Bone marrow (tissue), 2 donors: ENCODE data around the gene ZMYM2.

Experiments used
- DNase-seq, 2 donors: peaks; one replicate each; lab custom pipeline; 2025; lab: John Stamatoyannopoulos, UW

Gene ZMYM2

GRCh38 chr13:20105161-20105689, 146.7 kb downstream of the ZMYM2 start:
- DNase-seq: no peak

DNA sequence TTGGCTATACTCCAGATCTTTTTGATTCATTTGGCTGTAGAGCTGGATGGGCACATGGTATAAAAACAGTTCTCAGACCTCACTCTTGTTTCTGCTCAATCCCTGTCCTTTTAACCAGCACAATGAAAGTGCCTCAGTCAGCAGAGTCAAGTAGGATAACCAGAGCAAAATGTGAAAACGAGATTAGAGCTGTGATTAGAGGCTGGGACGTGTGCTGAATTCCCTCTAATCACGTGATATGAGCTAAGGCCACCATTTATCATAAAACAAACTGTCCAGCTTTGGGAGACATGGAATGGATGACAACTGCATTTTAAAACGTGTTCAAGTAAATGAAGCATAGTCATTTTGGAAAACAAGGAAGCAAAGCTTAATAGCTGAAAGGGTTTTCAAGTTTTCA, 148.2 kb downstream of the ZMYM2 start:
- DNase-seq: no peak

- DNase-seq: no peak
Measured at GRCh38 chr13:20109037-20109436, 150.5 kb downstream of the ZMYM2 start.

- DNase-seq: no peak
Measured at GRCh38 chr13:20114066-20114610, 155.6 kb downstream of the ZMYM2 start.

GRCh38 chr13:20116213-20116612, 157.7 kb downstream of the ZMYM2 start:
- no peak for DNase-seq

GRCh38 chr13:20118268-20119140, 160.0 kb downstream of the ZMYM2 start:
- peak in 1 of 2 donors; percentile 24 for DNase-seq

- DNase-seq: no peak
Measured at GRCh38 chr13:20119960-20120359, 161.4 kb downstream of the ZMYM2 start.

DNA sequence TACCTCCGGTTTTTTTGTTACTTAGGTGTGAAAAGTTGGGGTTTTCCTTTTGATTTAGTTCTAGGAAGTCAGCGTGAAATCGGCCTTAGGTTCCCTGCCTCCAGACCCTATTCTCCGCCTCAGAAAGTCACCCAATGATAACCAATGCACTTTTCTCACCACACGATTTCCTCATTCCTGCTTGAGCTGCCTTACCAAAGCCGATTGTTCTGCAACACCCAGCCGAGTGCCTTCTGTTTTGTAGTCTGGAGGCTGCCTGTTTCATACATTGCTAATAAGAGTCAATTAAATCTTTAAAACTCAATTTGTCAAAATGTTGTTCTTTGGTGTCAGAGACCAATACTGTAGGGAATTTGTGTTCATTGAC, 162.6 kb downstream of the ZMYM2 start:
- DNase-seq: no peak

DNA sequence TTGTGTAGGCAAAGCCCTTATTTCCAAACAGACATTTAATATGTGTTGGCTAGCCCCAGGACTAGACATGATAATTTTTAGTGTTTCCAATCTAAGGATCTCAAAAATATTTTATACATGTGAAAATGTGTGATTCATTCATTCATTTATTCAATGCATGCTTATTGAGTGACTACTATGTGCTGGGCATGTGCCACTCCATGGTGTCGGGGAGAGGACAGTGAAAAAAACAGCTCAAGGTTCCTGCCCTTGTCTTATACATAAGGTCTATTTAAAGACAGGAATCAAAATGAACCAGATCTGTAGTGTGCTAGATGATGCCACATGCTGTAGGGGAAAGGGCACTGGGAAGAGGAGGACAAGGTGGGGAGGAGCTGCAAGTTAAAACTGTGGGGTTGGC, 165.8 kb downstream of the ZMYM2 start:
- DNase-seq: no peak

DNA sequence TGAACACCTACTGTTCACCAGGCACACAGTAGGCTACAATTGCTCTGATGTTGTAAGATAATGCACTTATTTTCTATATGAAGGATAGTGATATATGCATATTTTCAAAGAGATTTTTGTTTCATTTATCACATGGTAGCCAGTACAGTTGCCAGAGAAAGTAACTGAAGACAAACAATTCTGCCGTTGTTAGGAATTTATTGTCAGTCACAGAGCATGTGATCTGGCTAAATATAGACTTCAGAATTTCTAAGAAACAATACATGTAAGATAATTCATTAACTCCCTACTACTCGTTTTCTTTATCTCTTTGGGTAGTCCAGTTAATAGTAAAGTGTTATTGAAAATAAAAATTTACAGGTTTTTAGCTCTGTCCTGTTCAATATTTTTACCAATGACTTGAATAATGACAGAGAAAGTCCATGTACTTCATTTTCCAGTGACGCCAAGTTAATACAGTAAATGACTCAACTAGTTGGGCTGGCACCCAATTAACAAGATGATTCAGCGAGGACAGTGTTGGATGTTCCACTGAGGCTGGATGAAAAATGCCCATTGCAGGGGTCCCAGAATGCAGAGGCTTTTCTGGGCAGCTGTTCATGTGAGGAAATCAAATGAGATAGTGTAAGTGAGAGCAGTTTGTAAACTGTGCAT, 166.7 kb downstream of the ZMYM2 start:
- DNase-seq: no peak

GRCh38 chr13:20125783-20126165, 167.2 kb downstream of the ZMYM2 start:
- no peak for DNase-seq

DNA sequence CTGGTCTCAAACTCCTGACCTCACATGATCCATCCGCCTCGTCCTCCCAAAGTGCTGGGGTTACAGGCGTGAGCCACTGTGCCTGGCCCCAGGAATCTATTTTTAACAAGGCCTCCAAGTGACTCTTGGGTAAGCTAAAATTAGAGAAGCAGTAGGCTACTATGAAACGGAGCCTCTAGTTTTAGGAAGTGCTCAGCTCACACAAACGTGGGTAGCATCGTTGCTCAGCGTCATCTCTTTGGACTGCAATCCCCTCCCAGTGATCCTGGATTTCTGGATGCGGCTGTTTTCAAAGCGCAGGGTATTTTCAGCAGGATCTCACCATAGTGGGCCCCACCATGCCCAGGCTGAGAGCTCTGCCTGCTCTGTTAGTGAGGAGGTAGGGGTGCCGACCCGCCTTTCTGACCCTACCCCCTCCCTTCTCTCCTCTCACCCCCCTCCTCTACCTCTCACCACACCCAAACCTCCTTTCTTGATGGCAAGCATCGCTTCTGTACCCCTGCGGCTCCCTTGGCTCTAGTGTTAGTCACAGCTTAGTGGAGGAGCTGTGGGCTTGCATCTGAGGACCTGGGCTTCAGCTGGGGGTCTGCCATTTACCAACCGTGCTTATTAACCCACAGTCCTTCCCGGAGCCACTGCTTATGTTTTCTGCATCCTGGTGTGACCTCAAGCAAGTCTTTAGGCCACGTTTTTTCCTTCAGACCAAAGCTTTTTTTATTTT, 168.2 kb downstream of the ZMYM2 start:
- no peak for DNase-seq

DNA sequence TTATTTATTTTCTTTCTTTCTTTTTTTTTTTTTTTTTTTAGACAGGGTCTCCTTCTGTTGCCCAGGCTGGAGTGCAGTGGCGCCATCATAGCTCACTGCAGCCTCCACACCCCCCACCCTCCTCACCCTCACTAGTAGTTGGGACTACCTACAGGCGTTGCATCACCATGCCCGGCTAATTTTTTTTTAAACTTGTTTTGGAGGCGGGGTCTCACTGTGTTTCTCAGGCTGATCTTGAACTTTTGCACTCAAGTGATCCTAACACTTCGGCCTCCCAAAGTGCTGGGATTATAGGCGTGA, 168.7 kb downstream of the ZMYM2 start:
- no peak for DNase-seq

- DNase-seq: peak in 1 of 2 donors; percentile 83
Measured at GRCh38 chr13:20127562-20128458, 169.3 kb downstream of the ZMYM2 start.

DNA sequence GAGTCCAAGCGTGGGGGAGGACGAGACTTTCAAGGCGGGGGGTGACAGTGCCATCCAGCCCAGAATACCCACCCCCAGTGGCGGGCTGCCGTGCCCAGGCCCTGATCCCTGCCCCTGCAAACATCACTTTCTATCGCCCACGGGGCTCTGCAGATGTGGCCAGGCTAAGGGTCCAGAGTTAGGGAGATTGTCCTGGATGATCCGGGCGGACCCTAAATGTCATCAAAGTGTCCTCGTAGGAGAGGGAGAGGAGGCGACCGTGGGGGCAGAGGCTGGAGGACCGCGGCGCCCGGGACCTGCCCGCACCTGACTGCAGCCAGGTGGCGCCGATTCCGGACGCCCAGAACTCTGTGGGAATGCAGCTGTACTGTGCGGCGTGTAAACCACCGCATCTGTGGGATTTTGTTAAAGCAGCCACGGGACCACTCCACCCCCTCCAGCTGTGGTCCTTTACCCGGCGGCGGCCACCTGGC, 170.0 kb downstream of the ZMYM2 start:
- DNase-seq: no peak

- DNase-seq: no peak
Measured at GRCh38 chr13:20129076-20129475, 170.5 kb downstream of the ZMYM2 start.

DNA sequence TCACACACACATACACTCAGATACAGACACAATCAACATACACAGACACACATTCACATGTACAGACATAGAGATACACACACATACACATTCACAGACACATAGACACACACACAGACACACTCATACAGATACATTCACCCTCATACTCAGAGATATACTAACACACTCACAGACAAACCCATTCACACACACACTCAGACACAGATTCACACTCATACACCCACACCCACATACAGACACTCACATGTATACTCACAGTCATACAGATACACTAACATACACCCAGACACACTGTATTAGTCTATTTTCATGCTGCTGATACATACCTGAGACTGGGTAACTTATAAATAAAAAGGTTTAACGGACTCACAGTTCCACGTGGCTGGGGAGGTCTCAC, 171.5 kb downstream of the ZMYM2 start:
- no peak for DNase-seq

DNA sequence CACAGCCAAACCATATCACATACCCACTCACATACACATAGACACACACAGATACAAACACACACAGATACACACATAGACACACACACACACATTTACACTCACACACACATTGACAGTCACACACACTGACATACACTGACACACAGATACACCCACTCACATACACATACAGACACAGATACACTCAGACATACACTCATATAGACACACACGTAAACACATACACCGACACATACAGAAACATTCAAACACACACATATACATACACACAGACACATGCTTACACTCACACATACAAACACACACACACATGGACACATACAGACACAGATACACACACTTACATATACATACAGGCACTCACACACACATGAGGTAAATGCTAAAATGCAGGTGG, 172.1 kb downstream of the ZMYM2 start:
- DNase-seq: no peak

DNA sequence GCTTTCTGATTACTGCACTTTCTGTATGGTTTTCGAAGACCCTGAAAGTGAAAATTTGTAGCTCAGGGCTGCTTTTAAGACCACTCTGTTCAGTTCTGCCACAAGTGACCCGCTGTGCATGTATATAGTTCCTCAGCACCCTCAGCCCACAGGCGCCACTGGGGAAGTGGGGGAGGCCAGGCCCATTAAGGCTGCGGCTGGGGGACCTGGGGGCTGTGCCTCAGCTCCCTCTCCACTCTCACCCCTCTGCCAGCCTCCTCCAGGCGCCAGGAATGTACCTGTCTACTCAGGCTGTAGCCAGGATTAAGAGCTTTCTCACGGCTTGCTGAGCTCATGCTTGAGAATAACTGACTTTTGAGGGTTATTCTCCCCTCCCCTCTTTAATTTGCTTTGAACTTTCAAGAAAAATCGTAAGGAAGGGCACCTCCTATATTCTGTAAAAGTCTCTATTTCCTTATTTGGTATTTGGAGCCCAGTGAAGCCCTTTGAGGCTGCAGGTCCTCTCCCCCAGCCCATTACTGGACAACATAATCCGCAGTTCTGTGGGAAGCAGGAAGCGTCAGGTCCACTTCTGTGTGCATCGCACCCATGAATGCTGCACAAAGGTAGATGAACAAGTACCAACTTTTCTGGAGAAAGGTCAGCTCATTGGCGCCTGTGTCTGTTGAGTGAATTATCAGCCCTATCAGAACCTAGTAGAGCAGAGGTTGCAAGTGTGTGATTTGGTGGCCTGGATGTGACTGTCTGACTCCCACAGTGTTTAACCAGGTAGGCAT, 172.7 kb downstream of the ZMYM2 start:
- DNase-seq: no peak

- no peak for DNase-seq
Measured at GRCh38 chr13:20132052-20132634, 173.6 kb downstream of the ZMYM2 start.
